Hepatocyte (in vitro differentiated cells): ENCODE measurements around the gene CPD.
A peak's percentile ranks its signal among the peaks of the same experiment; 100 is the strongest.

Experiments used
- EZH2 ChIP-seq: fragments of 200-600 bp; sonication (generic); IDR thresholded peaks from 2 replicates; pipeline ENCODE4 v1.6.1; 2016; ENCODE audit warnings: antibody characterized with exemption, mild to moderate bottlenecking, borderline replicate concordance
- TF ChIP-seq, protein P1 (sequence below): fragments of 200-600 bp; sonication (generic); IDR thresholded peaks from 2 replicates; pipeline ENCODE4 v1.5.1; 2016; ENCODE audit warnings: antibody characterized with exemption, mild to moderate bottlenecking; ENCODE audit not compliant: poor library complexity

- TF ChIP-seq, protein P1, sequence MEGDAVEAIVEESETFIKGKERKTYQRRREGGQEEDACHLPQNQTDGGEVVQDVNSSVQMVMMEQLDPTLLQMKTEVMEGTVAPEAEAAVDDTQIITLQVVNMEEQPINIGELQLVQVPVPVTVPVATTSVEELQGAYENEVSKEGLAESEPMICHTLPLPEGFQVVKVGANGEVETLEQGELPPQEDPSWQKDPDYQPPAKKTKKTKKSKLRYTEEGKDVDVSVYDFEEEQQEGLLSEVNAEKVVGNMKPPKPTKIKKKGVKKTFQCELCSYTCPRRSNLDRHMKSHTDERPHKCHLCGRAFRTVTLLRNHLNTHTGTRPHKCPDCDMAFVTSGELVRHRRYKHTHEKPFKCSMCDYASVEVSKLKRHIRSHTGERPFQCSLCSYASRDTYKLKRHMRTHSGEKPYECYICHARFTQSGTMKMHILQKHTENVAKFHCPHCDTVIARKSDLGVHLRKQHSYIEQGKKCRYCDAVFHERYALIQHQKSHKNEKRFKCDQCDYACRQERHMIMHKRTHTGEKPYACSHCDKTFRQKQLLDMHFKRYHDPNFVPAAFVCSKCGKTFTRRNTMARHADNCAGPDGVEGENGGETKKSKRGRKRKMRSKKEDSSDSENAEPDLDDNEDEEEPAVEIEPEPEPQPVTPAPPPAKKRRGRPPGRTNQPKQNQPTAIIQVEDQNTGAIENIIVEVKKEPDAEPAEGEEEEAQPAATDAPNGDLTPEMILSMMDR, result peak; percentile 59
- TF ChIP-seq EZH2, result no peak
These were observed 42.2 kb upstream of the CPD start for GRCh38 chr17:30336369-30337171.
